ENCODE measurements around the gene CACNG1. TPM values are rescaled to one million over a fixed set of nuclear protein-coding genes. Genes with fewer than 3 reads are reported as not detected.
A peak's percentile ranks its signal among the peaks of the same experiment; 100 is the strongest.
"Not testable (repeated sequence)": the region's sequence is repeated elsewhere in the genome, so short reads cannot be mapped to it uniquely, and the experiment has no call there.

CACNG1 gene
- total and polyA plus RNA-seq, 2 of the 4 experiments (the other 2 are of a cell fraction): not detected

GRCh38 chr17:67040652-67041051 is 3.7 kb upstream of the CACNG1 start:
- Histone ChIP-seq H2BK120ac (ENCODE audit: low read depth, low read length) (no peak overlapping the region), H2BK15ac (ENCODE audit: low read depth, low read length) (no peak overlapping the region), H4K8ac (ENCODE audit: low read depth in 2 of 2, low read length in 2 of 2) (no peak overlapping the region), H3K4me3 (ENCODE audit: insufficient read depth, low read depth, low read length) (no peak overlapping the region), H3K36me3 (ENCODE audit: control insufficient read depth, insufficient read depth, low read length) (no peaks in the 10 kb centered on the region), H3K56ac (ENCODE audit: extremely low read depth, insufficient read depth, low read length) (no peak overlapping the region), H3K18ac (ENCODE audit: low read depth, low read length) (no peak overlapping the region), H4K5ac (ENCODE audit: low read depth, low read length) (no peak overlapping the region), H3K23ac (ENCODE audit: low read depth, low read length) (no peak overlapping the region), H4K91ac (ENCODE audit: insufficient read depth, low read depth, low read length) (no peak overlapping the region), H3K14ac (replicated peaks; ENCODE audit: low read depth, low read length) (no peak overlapping the region), H2AK5ac (ENCODE audit: low read depth, low read length) (no peak overlapping the region), H3K9ac (ENCODE audit: low read depth, low read length) (no peak overlapping the region), H4K20me1 (ENCODE audit: insufficient read depth, low read length) (no peaks in the 10 kb centered on the region), H3K79me1 (ENCODE audit: low read depth in 1 of 2, low read length in 2 of 2) (no peaks in the 10 kb centered on the region), H2AK9ac (replicated peaks; ENCODE audit: low read depth, low read length, poor library complexity) (no peak overlapping the region), H3K4ac (ENCODE audit: low read depth, low read length) (no peak overlapping the region), H3K4me2 (ENCODE audit: low read depth, low read length) (no peak overlapping the region), H3K9me1 (ENCODE audit: insufficient read depth, low read length) (no peaks in the 10 kb centered on the region), H3K4me1 (ENCODE audit: control insufficient read depth, insufficient read depth, low read length) (no peaks in the 10 kb centered on the region), H3K9me3 (ENCODE audit: control insufficient read depth, insufficient read depth, low read length) (no peaks in the 10 kb centered on the region; the same call in 1 of the 2 replicates), H2BK20ac (ENCODE audit: low read depth, low read length) (no peak overlapping the region), H3K27ac (ENCODE audit: insufficient read depth, low read length) (no peak overlapping the region), H3K27me3 (ENCODE audit: control insufficient read depth, insufficient read depth, low read length) (peaks cover 58% of the 10 kb centered on the region), H2BK5ac (ENCODE audit: low read depth, low read length, poor library complexity, severe bottlenecking) (no peak overlapping the region), H2AFZ (replicated peaks; ENCODE audit: low read length, poor library complexity) (no peak overlapping the region)
- intact Hi-C loops (cut with micrococcal nuclease) (no loop called here), in situ Hi-C loops (cut with MboI; ENCODE audit: low sequenced_read_pairs) (no loop called here), dilution Hi-C loops (cut with HindIII; ENCODE audit: low sequenced_read_pairs, unreplicated experiment) (no loop called here)
- ChIA-PET CTCF (no interaction called here), POLR2A (ENCODE audit: unreplicated experiment) (no interaction called here)
- 100% methylated on average over 1 of the region's 6 CpGs; no CpG with 5 or more reads in 1 of the 2 experiments for WGBS, 2 experiments (ENCODE audit: extremely low coverage in 2 of 2, insufficient read length in 1 of 2)
- no peak for ATAC-seq (ENCODE audit: low read depth)
- BruUV-seq (replicated peaks): no TSS peak
- TF ChIP-seq SMC3 (IDR thresholded peaks at IDR 0.05; ENCODE audit: low read depth, low read length) (no peak), CEBPB (IDR thresholded peaks at IDR 0.05; ENCODE audit: low read depth, low read length) (peak; percentile 39; the same call in 1 of the 2 replicates)
- no peak for DNase-seq

- in situ Hi-C loops (cut with MboI; ENCODE audit: low sequenced_read_pairs): not testable (repeated sequence)
Measured at GRCh38 chr17:67041119-67041518, 3.2 kb upstream of the CACNG1 start.

More at GRCh38 chr17:67041119-67041518, 3.2 kb upstream of the CACNG1 start:
- H3K9ac ChIP-seq (ENCODE audit: low read depth, low read length); CTCF ChIA-PET; H3K4me2 ChIP-seq (ENCODE audit: low read depth, low read length); H3K4me1 ChIP-seq (ENCODE audit: control insufficient read depth, insufficient read depth, low read length); H3K9me1 ChIP-seq (ENCODE audit: insufficient read depth, low read length); dilution Hi-C loops (cut with HindIII; ENCODE audit: low sequenced_read_pairs, unreplicated experiment); H3K23ac ChIP-seq (ENCODE audit: low read depth, low read length); H4K8ac ChIP-seq (ENCODE audit: low read depth in 2 of 2, low read length in 2 of 2); H2BK20ac ChIP-seq (ENCODE audit: low read depth, low read length); intact Hi-C loops (cut with micrococcal nuclease); H3K4ac ChIP-seq (ENCODE audit: low read depth, low read length); ATAC-seq (ENCODE audit: low read depth); H4K91ac ChIP-seq (ENCODE audit: insufficient read depth, low read depth, low read length); H3K56ac ChIP-seq (ENCODE audit: extremely low read depth, insufficient read depth, low read length); H2AFZ ChIP-seq (replicated peaks; ENCODE audit: low read length, poor library complexity); H3K18ac ChIP-seq (ENCODE audit: low read depth, low read length); H3K27ac ChIP-seq (ENCODE audit: insufficient read depth, low read length); H2AK9ac ChIP-seq (replicated peaks; ENCODE audit: low read depth, low read length, poor library complexity); H3K14ac ChIP-seq (replicated peaks; ENCODE audit: low read depth, low read length); H3K9me3 ChIP-seq (ENCODE audit: control insufficient read depth, insufficient read depth, low read length); DNase-seq; H3K36me3 ChIP-seq (ENCODE audit: control insufficient read depth, insufficient read depth, low read length); H4K20me1 ChIP-seq (ENCODE audit: insufficient read depth, low read length); BruUV-seq (replicated peaks); H2BK120ac ChIP-seq (ENCODE audit: low read depth, low read length); H3K79me1 ChIP-seq (ENCODE audit: low read depth in 1 of 2, low read length in 2 of 2); H2BK15ac ChIP-seq (ENCODE audit: low read depth, low read length); H3K4me3 ChIP-seq (ENCODE audit: insufficient read depth, low read depth, low read length); H2AK5ac ChIP-seq (ENCODE audit: low read depth, low read length); POLR2A ChIA-PET (ENCODE audit: unreplicated experiment); H2BK5ac ChIP-seq (ENCODE audit: low read depth, low read length, poor library complexity, severe bottlenecking); H4K5ac ChIP-seq (ENCODE audit: low read depth, low read length): not testable (repeated sequence)
- peaks cover 62% of the 10 kb centered on the region for H3K27me3 ChIP-seq (ENCODE audit: control insufficient read depth, insufficient read depth, low read length)
- no CpG with 5 or more reads among the region's 5 CpGs for WGBS, 2 experiments (ENCODE audit: extremely low coverage in 2 of 2, insufficient read length in 1 of 2)

Measured in IMR-90 (cell line).